CD4-positive, alpha-beta T cell treated with Interleukin-6 at 100 ng/mL for 8 hours (primary cell): ENCODE measurements around the gene CCDC121.

ENCODE experiments used
- DNase-seq: peaks from one replicate; pipeline ENCODE4 v3.0.0-alpha.2; 2020; ENCODE audit warnings: mixed read lengths, low spot score

CCDC121 gene, protein sequence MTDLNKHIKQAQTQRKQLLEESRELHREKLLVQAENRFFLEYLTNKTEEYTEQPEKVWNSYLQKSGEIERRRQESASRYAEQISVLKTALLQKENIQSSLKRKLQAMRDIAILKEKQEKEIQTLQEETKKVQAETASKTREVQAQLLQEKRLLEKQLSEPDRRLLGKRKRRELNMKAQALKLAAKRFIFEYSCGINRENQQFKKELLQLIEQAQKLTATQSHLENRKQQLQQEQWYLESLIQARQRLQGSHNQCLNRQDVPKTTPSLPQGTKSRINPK

DNA sequence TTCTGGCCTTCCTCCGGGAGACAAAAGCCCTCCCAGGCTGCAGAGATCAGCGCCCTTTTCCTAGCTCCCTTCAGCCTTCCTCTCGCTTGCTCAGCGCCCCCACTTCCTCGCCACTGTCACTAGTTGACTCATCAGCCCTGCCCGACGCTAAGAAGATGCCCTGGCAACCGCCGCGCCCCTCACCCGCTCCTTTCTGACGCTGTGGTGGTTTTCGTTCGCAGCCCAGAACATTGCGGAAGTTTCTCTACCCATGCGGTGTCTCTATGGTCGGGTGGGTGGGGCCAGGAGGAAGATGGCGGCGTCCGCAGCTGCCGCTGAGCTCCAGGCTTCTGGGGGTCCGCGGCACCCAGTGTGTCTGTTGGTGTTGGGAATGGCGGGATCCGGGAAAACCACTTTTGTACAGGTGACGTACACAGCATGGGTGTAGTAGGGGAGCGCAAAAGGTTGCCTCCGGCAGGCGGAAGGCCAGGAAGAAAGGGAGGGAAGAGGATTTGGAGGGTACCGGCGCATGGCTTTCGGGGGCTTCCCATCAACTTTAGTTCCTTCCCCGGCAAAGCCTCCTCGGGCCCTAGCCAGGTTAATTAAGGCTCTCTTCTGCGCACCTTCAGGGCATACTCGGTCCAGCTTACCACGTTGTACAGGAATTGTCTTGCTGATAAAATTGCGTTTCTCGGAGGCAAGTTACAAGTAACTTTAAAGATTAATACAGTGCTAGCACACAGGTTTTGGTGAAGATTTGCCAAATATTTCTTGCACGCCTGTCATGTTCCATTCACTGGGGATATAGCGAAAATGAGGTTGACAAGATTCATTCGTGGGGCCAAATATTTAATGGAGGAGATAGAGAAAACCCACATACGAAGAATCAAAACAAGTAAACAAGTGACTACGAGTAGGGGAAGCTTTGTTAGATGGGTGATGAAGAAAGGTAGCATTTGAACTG is at the start of gene CCDC121, which contains the start of gene GPN1:
Gene CCDC121 (minus strand): TSS at position 246 of the 943 bp plus-strand sequence. CDS start 1,213 bp downstream, outside the sequence.
Gene GPN1 (plus strand): TSS at position 284 of the 943 bp plus-strand sequence. CDS start 9 bp downstream, at position 293.
- peak; percentile 93 for DNase-seq

DNA sequence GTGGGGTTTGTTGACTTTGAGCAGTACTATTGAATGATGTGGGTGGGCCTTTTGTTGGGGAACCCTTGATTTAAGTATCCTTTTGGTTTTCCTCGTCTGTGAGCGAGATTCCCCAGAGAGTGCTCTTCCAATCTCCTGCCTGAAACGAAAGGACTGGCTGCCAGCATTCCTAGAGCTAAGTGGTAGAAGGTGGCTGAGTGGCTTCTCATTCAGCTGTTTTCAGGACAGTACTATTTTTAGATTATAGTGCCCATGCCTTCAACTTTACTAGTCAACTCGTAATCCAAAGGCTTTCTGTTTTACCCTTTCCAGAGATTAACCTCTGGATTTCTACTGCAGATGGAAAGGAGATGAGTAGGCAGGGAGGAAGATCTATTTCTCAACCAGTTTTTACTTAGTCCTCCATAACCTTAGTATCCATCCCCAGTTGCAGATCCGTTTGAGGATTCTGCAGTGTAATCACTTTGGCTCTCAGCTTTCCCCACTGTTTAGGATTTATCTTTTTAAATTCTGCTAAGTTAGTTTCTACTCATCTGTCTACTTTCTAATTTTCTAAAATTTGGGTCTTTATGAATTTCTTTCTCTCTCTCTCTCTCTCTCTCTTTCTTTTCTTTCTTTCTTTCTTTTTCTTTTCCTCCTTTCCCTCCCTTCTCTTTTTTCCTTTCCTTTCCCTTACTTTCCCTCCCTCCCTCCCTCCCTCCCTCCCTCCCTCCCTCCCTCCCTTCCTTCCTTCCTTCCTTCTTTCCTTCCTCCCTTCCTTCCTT is 44.1 kb upstream of the CCDC121 start:
- DNase-seq = no peak

DNA sequence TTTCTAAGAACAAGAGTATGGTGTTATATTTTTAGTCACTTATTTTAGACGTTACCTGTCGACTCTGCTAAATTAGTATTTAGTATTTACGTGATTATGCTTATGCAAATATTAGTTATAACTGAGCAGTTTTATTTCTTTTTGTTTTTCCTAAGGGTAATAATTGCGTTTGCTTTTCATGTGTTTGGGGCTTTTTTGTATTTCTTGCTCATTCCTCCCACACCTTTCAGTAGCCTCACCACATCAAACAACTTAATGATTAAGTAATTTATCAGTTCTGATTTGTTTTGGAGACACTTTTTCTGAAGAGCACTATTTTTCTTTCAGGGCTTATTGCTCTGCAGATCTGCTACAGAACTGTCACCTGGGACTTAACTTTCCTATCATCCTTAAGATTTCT is 42.4 kb upstream of the CCDC121 start:
- DNase-seq = no peak

DNA sequence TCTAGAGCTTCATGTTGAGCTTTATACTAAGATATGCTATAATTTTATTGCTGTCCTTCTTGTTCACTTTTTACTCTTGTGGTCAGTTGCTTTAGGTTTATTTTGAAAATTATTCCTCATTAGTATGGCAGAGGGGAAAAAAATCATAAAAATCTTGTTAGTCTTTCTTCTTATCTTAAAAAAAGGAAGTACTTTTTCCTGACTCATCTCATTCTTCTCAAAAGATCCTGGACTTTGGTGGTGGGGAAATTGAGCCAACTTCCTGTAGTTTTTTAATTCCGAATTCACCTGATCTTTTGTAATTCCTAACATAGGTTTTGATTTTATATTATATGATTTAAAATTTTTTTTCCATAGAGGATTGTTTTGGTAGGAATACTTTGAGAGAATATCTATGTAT is 38.6 kb upstream of the CCDC121 start:
- DNase-seq = no peak

DNA sequence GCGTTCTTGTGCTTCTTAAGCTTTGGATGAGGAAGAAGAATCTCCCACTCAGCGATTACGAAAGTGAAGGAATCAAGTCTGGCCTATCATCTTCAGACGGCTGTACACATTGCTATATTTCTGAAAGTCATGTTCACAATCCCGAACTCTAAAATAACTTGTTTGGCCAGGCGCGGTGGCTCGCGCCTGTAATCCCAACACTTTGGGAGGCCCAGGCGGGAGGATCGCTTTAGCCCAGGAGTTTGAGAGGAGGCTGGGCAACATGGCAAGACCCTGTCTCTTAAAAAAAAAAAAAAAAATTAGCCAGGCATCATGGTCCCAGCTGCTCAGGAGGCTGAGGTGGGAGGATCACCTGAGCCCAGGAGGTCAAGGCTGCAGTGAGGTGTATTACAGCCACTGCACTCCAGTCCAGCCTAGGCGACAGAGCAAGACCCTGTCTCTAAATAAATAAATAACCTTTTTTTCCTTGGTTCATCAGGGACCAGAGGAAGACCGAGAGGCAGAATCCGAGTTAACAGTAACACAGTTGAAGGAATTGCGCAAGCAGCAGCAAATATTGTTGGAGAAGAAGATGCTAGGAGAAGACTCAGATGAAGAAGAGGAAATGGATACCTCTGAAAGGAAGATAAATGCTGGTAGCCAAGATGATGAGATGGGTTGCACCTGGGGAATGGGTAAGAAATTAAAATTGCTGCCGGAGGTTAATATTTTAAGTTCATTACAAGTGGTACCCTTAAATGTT is 36.0 kb upstream of the CCDC121 start:
- no peak for DNase-seq

DNA sequence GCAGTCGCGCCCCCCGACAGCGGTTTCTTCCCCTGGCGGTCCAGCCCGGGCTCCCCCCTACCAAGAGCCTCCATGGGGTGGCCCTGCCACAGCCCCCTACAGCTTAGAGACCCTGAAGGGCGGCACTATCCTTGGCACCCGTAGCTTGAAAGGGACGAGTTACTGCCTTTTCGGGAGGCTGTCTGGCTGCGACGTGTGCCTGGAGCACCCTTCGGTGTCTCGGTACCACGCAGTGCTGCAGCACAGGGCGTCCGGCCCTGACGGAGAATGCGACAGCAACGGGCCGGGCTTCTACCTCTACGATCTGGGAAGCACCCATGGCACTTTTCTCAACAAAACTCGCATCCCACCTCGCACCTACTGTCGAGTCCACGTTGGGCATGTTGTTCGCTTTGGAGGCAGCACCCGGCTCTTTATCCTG is 35.4 kb upstream of the CCDC121 start:
- no peak for DNase-seq

DNA sequence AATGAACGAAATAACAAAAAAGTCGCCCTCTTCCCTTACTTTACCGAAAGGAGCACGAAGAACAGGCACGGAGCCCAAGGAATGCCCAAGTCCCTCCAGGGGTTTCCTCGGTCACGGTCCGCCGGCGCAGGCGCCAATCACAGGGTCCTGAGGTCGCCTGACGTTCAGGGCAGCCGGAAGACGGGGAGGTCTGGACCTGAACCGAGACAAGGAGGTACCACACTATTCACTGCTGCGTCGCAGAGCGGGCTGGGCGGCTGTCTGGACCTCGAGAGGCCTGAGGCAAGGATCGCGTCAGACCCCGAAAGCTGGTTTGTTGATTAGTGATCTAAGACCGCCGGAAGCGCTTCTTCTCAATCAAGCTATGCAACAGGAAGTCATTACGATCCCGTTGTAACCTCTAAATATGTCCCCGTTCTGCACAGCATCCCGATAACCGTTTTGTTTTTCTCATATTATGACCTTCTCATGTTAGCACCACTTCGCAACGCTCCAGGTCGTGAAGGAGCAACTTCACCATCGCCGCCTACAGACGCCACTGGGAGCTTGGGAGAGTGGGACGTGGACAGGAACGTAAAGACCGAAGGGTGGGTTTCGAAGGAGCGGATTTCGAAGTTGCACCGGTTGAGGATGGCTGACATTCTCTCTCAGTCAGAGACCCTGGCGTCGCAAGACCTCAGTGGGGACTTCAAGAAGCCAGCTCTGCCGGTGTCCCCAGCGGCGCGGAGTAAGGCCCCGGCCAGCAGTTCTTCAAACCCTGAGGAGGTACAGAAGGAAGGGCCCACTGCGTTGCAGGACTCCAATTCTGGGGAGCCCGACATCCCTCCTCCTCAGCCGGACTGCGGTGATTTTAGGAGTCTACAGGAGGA is 34.7 kb upstream of the CCDC121 start, which contains the start of the genes SLC4A1AP and SUPT7L:
Gene SLC4A1AP (plus strand): TSS at position 605 of the 869 bp plus-strand sequence. CDS start 26 bp downstream, at position 631.
Gene SUPT7L (minus strand): TSS at position 330 of the 869 bp plus-strand sequence. CDS start 1,422 bp downstream, outside the sequence.
- DNase-seq = peak; percentile 62

DNA sequence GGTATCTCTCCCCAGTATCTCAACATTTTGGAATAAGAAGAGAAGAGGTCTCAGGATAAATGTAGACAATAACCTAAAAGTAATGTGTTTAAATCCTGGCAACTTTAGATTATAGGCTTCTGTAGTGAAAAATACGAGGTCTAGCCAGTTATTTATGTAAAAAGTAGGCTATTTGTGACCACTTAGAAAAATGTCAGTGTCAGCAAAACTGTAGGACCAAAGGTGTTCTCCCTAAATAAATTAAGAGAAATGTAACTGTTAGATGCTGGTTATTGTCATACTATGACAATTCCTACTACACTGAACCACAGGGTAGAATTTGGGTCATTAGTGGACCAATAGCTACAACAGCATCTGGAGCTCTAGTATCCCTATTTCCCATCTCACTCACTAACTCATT is 32.6 kb upstream of the CCDC121 start:
- DNase-seq = no peak

DNA sequence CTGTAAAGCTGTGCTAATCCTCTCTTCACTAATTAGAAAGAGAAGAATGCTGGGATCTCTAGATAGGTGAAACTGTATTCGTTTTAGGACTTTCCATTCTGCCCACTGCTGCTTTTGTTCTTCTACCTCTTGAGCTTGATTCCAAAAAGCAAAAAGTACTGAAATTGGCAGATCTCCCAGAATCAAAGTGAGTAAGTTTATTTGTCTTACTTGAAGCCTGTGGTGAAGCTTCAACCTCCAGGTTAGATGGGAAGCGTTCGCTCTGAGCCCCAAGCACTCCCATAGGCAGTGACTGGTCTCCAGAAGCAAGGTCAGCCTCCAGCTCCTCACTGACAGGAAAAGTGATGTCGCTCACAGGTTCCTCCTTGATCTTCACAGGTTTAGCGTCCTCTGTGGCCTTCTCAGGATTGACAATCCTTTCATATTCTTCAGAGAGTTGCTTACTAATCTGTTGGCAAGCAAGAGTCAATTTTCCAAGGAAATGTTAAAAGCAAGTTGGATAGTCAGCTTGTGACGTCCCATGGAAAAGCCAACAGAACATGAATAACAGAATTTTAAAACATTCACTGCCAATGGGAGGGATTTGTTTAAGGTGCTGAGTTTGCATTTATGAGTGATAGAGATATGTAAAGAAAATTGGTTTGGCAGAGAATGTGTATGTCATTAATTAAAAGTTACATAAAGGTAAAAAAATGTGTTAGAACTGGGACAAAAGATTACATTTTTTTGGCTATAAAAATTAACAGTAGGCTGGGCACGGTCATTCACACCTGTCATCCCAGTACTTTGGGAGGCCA is 26.5 kb upstream of the CCDC121 start:
- no peak for DNase-seq

DNA sequence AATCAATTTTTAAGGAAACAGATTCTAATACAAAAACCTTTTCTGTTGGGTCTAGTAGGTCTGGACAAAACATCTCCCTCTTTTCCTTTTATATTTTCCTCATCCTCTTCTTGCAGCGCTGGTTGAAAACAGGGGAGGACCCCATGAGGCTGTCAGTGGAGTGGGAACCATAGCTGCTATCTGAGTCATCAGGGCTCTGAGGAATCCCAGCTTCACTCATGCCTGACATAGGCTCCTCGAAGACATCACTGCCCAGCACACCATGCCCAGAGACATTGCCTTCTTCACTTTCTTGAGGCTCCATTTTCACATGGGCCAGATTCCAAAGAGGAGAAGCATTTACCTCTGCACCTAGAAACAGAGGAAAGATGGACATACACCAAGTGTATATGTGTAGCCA is 24.6 kb upstream of the CCDC121 start:
- no peak for DNase-seq

DNA sequence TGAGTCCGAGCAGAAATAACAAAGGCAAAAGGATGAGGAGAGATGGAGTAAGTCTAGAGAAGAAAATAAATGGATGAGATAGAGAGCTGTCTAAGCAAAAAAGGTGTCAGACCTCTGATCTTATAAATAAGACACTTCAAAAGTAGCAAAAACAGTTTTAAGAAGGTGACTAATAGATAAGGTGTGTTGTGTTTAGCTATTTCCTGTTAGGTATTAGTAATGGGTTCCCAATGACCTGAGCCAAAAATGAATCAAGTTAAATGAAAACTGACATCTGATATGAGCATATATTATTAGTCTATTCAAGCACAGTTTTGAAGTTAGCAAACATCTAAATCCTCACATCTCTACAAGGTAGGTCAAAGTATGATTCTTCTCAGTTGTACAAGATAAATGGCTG is 24.0 kb upstream of the CCDC121 start:
- no peak for DNase-seq

DNA sequence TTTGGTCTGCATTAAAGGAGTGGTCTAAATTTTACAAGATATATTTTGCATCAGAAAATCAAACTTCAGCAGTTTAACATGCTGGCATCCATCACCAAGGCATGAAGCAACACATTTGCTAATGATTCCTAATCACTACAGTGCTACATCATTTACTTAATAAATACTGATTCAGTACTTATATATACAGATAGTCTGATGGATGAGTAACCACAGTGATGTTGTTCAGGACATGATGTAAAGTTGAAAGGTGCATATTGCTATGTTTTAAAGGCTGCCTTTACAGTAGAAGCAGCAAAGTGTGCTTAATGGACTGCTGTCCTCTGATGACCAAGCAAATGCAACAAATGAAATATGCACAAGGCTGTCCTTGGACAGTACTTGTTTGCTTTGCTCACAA is 23.5 kb upstream of the CCDC121 start:
- no peak for DNase-seq

DNA sequence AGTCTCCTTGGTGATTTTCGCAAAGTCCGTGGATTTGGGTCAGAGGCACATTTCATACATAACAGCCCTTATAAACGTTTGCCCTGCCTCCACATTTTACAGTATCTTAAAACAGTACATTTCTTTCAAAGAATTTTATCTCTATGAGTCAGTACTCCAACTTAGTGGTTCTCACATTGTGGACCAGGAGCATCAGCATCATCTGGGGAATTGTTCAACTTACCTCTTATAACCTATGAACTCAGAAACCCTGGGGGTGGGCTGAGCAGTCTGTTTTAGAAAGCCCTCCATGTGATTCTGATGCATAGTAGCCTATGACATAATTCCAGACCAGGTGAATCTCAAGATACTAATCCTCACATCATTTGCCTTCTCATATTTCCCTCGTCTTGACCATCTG is 22.2 kb upstream of the CCDC121 start:
- DNase-seq = no peak

DNA sequence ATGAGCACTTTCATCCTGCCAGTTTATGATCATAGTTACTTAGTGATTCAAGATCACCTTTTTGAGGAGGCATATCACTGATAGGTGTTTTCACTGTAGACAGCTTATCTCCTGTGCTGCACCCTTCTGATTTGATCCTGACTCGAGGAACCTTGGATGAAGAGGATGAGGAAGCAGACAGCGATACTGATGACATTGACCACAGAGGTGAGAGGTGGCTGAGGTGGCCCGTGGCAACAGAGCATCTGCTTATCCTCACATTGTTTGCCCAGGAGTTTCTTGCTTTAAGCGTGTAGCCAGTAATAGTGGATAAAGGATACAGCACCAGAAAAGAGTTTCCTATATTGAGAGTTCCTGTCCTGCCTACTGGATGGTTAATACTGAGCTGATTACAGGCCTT is 18.9 kb upstream of the CCDC121 start:
- no peak for DNase-seq

DNA sequence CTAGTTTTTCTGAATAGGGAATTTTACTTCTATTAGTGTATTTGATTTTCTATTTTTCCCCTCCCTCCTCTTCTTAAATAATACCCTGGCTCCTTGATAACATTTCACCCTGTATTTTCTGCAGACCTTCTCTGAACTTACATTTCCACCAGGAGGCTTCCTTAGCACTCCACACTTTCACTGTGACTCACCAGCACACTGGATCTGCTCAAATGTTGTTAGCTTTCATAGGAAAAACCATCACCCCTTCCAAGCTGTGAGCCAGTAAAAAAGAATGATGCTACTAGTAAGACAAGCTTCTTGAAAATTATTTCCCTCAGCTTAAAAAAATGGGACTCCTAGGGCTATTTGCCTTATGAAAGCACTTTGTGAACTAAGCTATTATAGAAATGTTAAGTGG is 18.5 kb upstream of the CCDC121 start:
- no peak for DNase-seq

DNA sequence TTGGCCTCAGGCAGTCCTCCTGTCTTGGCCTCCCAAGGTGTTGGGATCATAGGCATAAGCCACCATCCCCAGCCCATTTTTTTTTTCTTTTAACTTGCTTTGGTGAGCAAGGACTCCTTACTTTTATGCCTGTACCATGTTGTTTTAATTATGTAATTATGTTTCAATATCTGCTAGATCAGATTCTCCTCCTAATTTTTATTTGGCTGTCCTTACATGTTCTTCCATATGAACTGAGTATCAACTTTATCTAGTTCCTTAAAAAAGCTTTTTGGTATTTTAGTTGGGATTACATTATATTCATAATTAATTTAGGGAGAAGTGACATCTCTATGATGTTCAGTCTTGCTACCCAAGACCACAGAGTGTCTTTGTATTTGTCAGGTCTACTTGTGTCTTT is 16.4 kb upstream of the CCDC121 start:
- no peak for DNase-seq

DNA sequence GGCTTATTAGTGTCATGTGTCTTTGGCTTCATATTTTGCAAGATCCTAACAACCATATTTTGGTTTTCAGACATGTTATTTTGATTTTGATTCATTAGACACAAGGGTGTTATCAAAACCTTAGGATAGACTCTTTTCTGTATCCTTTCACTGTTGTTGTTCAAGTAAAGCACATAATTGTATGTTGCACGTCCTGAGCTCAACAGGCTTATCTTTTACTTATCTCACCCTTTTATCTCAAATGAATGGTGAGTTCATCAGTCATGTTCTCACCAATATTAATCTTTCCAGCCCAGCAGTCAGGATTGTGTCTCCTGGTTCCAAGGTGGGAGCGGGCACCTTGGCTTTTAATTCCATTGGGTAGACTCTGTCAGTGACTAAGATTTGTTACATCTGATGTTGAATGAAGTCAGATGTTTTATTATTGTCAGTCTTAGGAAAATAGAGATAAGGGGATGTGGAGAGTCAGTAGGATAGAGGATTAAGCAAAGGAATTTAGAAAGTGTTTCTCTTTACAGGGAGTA is 12.0 kb upstream of the CCDC121 start:
- no peak for DNase-seq

DNA sequence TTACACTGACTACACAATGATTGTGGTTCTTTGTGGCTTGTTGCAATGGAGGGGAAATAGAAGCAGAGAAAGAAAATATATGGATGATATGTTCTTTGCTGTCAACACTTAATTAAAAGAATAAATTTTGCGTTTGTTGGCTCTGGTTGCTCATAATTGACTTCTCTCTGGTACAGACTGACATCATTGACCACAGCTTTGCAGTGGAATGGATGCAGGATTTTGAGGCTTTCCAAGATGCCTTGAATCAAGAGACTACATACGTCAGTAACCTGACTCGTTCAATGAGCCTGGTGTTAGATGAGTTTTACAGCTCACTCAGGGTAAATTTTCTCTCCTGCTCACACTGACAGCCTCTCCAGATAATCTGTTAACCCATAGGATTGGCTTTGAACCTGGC is 9.9 kb upstream of the CCDC121 start:
- DNase-seq = no peak

DNA sequence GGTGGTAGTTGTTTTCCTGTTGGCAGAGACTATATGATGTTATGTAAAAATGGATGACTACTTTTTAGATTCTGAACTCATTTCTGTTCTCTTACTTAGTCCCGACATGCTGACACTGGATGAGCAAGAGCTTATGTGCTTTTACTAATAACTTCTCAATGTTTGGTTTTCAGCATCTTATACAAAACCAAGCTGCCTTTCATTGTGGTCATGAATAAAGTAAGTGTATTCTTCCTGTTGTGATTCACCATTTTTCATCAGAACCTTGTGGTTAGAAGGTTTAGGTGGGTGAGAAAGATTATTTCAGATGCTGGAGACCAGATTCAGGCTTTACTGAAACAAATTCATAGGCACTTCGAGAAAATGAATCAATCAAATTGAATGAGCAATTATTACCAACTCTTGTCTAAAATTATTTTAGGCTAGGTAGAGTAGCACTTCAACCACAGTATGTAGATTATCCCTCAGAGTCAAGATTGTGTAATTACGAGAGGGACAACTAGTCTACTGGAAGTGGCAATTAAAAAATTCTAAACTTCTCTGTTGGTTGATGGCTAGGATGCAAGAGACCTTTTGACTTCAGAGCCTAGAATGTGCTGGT is 9.3 kb upstream of the CCDC121 start:
- DNase-seq = peak; percentile 6
